Measurements from ENCODE around the gene RAB21.

GRCh38 chr12:71719647-71720370, 34.9 kb upstream of the RAB21 start:
- TF ChIP-seq, protein P1, sequence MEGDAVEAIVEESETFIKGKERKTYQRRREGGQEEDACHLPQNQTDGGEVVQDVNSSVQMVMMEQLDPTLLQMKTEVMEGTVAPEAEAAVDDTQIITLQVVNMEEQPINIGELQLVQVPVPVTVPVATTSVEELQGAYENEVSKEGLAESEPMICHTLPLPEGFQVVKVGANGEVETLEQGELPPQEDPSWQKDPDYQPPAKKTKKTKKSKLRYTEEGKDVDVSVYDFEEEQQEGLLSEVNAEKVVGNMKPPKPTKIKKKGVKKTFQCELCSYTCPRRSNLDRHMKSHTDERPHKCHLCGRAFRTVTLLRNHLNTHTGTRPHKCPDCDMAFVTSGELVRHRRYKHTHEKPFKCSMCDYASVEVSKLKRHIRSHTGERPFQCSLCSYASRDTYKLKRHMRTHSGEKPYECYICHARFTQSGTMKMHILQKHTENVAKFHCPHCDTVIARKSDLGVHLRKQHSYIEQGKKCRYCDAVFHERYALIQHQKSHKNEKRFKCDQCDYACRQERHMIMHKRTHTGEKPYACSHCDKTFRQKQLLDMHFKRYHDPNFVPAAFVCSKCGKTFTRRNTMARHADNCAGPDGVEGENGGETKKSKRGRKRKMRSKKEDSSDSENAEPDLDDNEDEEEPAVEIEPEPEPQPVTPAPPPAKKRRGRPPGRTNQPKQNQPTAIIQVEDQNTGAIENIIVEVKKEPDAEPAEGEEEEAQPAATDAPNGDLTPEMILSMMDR (IDR thresholded peaks at IDR 0.05) = no peak
- TF ChIP-seq POLR2AphosphoS5 (IDR thresholded peaks at IDR 0.05) (no peak), POLR2A (IDR thresholded peaks at IDR 0.05; ENCODE audit: low read depth) (no peak), EP300 (IDR thresholded peaks at IDR 0.05) (no peak)
